ENCODE data around the gene NIM1K. TPM values are rescaled to one million over a fixed set of nuclear protein-coding genes. Genes with fewer than 3 reads are reported as not detected.
"Not testable (repeated sequence)": the region's sequence is repeated elsewhere in the genome, so short reads cannot be mapped to it uniquely, and the experiment has no call there.

Gene NIM1K
- total RNA-seq, 1 experiment from 2014 or later = 1.4 TPM

DNA sequence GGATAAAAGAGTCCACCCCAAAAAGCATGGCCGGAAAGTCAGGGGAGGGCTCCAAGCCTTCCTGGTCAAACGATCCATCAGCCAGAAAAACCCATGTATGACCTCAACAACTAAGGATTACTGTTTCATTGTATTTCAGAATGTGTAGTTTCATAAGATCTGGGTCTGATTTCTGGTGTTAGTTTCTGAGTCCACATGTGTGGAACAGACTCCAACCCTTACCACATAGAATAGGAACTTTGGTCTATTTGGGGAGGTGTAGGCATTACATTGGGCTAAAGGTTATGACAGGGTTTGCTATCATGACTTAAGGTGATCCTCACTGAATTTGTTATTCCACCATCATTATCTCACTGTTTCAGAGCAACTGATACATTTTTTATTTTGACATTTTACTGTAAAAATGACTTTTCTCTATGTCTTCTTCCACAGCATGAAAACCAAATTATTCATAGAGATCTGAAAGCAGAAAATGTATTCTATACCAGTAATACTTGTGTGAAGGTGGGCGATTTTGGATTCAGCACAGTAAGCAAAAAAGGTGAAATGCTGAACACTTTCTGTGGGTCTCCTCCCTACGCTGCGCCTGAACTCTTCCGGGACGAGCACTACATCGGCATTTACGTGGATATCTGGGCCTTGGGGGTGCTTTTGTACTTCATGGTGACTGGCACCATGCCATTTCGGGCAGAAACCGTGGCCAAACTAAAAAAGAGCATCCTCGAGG lies 87.7 kb downstream of the NIM1K start:
- DNase-seq (ENCODE audit: low read depth) = no peak

- peak; percentile 39 for DNase-seq (ENCODE audit: low read depth)
Observed at GRCh38 chr5:43281840-43282658, 90.0 kb downstream of the NIM1K start.

DNA sequence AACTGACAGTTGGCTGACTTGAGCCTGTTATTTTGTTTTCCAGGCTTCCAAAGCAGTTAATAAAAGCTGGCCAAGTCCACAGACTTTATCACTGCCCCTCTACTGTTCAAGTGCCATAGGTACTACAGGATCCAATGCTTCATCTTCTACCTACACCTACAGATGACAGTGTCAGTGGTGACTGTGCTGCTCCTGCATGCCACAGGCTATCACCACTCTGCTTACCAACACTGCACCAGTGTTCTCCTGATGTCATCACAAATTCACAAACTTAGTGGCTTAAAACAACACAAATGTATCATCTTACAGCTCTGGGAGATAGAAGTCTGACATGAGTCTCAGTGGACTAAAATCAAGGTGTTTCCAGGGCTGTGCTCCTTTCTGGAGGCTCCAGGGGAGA lies 94.6 kb downstream of the NIM1K start:
- no peak for DNase-seq (ENCODE audit: low read depth)

- no peak for DNase-seq (ENCODE audit: low read depth)
Observed at GRCh38 chr5:43287493-43287892, 95.5 kb downstream of the NIM1K start.

DNA sequence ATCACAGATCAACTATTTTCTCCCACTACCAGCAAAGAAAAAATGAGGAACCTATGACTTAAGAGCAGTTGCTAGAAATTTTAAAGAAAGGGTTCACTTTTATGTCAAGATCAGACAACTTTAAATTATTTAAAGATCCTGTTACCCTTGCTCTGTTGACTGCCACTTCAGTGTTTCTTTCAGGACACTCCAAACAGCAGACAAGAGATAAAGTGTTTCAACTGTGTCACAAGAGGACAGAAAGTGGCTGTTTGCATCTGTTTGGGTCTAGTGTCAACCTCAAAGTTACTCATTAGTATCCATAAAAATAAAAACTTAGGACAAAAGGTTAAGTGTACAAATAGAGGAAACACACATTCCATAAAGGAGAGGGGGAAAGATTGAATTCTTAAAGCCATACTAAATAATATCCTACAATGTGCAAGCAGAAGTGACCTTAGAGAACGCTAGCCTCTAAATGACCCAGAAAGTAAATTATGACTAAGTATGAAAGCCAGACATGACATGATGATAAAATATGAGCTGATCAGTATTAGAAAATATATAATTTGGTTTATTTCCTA lies 96.3 kb downstream of the NIM1K start:
- DNase-seq (ENCODE audit: low read depth) = no peak

DNA sequence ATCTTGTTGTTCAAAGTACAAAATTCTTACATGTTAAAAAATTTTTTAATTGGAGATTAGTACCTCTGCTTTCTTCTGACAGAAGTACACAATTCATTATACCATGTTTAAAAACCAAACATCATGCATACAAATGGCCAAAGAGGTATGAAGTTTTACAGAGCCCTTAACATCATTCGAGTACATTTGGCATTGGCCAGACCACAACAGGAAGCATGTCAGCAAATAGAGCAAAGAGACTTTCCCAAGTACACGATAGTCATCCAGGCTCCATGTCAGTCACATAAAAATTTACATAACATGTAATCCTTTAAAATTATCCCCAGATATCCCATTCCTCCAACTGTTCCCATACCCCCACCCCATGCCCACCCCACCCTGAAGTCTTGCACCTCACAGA lies 98.7 kb downstream of the NIM1K start:
- no peak for DNase-seq (ENCODE audit: low read depth)

- DNase-seq (ENCODE audit: low read depth) = no peak
Observed at GRCh38 chr5:43294226-43294625, 102.2 kb downstream of the NIM1K start.

- no peak for DNase-seq (ENCODE audit: low read depth)
Observed at GRCh38 chr5:43295202-43295601, 103.2 kb downstream of the NIM1K start.

DNA sequence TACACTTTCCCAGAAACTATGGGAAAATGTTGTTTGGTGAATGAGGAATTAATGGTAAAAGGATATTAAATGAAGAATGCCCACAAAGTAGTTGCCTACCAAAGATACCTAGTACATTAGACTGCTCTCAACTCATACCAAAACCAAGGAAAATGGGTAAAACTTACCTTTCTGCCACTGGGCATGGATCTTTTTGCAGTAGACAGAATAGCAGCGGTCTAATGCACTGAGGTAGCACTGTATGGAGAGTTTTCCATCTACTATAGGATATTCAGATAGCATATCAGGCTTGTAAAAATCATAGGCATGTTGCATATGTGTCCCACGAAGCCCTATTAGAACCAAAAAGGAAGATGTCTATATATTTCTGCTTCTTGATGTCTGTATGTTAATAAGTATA lies 104.8 kb downstream of the NIM1K start:
- DNase-seq (ENCODE audit: low read depth) = no peak

DNA sequence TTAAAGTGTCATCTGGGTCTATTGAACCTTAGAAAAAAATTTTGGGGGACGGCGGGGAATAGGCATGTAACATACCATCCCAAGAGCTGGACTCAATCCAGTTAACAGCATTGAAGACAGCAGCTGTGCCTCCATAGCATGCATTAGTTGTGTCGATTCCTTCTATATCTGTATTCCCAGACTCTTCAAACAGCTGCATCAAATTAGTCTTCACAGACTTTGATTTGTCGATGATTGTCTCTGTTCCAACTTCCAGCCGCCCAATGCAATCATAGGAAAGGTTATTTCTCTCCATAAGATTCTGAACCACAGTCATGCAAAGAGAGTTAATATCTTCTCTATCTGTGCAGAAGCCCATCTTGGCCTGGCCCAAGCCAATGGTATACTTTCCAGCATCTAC lies 106.4 kb downstream of the NIM1K start:
- no peak for DNase-seq (ENCODE audit: low read depth)

DNA sequence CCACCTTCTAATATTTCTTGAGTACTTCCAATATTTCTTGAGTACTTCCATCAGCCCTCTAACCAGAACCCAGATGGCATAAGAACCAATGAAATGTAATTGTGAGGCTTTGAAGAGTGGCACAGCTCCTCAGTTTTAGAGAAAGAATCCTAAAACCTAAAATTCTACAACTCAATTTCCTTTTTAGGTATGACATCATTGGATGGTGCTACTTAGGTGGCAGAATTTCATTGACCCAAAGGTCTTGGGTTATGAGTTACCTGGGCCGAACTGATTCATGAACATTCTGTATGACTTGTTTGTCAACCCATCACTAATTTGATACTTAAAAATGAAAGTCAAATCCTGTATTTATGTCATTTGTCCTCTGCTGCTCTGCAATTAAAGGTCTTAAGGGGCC lies 108.1 kb downstream of the NIM1K start:
- no peak for DNase-seq (ENCODE audit: low read depth)

- DNase-seq (ENCODE audit: low read depth) = no peak
Observed at GRCh38 chr5:43301653-43302091, 109.6 kb downstream of the NIM1K start.

GRCh38 chr5:43302481-43302880 lies 110.5 kb downstream of the NIM1K start:
- DNase-seq (ENCODE audit: low read depth) = no peak

GRCh38 chr5:43303242-43303641 lies 111.2 kb downstream of the NIM1K start:
- no peak for DNase-seq (ENCODE audit: low read depth)

DNA sequence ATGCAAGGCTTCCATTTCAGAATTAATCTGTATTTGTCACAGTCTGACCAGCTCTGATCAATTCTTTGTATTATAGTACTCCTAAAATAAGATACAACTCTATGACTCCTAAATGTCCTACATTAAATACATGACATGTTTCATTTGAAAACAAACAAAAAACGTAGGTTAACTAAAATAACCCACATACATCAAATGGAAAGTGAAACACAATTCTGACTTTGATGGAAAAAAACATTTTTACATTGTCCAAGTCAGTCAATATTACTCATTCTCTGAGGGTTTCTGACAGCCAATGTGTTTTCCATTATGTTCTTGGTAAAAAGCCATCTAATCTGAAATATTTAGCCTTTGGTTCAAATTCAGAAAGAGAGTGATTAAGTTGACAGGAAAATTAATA lies 112.5 kb downstream of the NIM1K start:
- DNase-seq (ENCODE audit: low read depth) = peak; percentile 9

GRCh38 chr5:43305948-43306565 lies 114.0 kb downstream of the NIM1K start:
- DNase-seq (ENCODE audit: low read depth) = peak; percentile 61

DNA sequence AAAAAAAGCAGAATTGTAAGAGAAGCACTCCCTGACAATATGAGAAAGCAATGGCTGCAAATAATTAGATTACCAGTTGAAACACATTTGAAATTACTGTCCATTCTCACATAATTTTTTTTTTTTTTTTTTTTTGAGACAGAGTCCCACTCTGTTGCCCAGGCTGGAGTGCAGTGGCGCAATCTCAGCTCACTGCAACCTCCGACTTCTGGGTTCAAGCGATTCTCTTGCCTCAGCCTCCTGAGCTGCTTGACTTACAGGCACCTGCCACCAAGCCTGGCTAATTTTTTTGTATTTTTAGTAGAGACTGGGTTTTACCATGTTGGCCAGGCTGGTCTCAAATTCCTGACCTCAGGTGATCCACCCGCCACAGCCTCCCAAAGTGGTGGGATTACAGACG lies 114.9 kb downstream of the NIM1K start:
- DNase-seq (ENCODE audit: low read depth) = not testable (repeated sequence)

DNA sequence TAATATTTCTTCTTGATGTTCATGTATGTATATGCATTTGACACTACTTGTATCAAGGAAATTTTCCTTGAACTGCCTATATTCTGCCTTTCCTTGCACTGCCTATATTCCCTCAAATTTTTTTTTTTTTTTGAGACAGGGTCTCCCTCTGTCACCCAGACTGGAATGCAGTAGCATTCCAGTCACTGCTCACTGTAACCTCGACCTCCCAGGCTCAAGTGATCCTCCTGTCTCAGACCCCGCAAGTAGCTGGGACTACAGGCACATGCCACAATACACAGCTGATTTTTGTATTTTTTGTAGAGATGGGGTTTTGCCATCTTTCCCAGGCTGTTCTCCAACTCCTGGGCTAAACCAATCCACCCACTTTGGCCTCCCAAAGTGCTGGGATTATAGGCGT lies 117.1 kb downstream of the NIM1K start:
- no peak for DNase-seq (ENCODE audit: low read depth)

DNA sequence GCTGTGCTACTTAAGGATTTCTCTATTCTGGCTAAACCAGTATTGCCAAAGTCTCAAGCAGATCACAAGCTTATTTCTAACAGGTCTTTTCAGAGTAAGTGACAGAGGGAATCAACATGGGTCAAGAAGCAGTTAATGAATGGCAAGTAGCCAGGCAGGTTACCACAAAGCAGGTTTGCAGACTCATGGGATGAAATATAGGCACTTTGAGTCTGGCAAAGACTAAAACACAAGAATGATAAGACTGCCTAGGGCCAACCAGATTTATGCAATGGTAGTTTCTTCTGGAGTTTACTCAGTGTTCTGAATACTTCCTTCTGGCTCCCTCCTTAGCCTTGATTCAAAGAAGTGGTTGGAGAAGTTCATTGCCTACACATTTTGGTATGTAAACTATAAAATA lies 117.6 kb downstream of the NIM1K start:
- DNase-seq (ENCODE audit: low read depth) = no peak

DNA sequence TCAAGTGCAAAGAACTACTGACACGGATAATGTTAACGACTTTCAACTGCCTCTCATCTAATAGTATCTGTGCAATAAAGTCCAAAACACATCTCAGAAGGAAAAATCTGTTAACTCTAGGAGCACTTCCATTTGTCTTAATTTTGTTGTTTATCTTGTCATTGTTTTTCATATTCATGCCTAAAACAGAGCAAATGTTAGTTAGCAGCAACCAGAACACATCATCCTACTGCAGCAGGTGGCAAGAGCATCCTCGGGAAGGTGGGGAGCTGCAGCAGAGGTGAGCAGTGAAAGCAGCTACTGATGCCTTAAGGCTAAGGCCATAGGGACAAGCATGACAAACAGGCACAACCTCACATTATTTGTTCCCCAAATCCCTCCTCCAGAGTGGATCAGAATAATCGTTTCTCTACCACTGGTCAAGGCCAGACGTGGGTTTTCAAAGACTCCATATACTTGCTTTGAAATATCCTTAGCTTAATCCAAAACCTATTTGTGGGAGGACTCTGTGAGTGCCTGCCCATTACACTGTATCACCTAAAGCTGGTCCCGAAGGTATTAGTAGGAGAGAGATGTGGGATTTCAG lies 120.1 kb downstream of the NIM1K start:
- no peak for DNase-seq (ENCODE audit: low read depth)

DNA sequence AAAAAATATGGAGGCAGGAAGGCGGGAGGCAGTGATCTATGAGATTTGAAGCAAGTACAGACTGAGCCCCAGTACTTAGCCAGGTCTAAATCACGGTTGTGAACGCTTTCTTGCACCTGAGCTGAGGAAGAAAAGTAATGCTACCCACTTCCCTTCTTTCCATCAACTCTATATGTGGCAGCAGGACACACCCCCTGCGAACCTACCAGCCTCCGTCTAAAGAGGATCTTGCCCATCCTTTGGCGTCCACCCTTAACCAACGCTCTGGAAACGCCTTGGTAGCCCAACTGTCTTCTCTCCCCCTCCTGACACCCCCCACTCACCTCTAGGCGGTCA lies 120.6 kb downstream of the NIM1K start:
- DNase-seq (ENCODE audit: low read depth) = no peak

All from RPMI7951 (cell line).